H1 (cell line): ENCODE measurements around the gene PFDN1.

Experiments
- BCL11A ChIP-seq, 2 experiments: IDR thresholded peaks; one replicate each; pipeline ENCODE4 v1.6.1; 2011; ENCODE audit warnings: low read depth in 2 of 2, low read length in 2 of 2, mild to moderate bottlenecking in 2 of 2
- CHD1 ChIP-seq: IDR thresholded peaks from 2 replicates; pipeline ENCODE4 v1.6.1; 2012; ENCODE audit warnings: low read depth, low read length, improper control_type of control experiment
- GABPA ChIP-seq: IDR thresholded peaks from 2 replicates; pipeline ENCODE4 v1.6.1; 2011; ENCODE audit warnings: mild to moderate bottlenecking, low read length, moderate library complexity, borderline replicate concordance; ENCODE audit not compliant: insufficient read depth
- POLR2A ChIP-seq, 2 experiments: IDR thresholded peaks; 1 replicate in 1 of 2; 2 replicates in 1 of 2; pipeline ENCODE4 v1.6.1; 2011; ENCODE audit warnings: low read depth in 2 of 2, low read length in 2 of 2, mild to moderate bottlenecking in 2 of 2; ENCODE audit errors: control extremely low read depth in 1 of 2
- RFX5 ChIP-seq: IDR thresholded peaks from 2 replicates; pipeline ENCODE4 v1.6.1; 2011; ENCODE audit warnings: low read depth, low read length, improper control_type of control experiment, borderline replicate concordance
- RNF2 ChIP-seq: fragments of 200-900, 300-1000 bp; sonication (generic); IDR thresholded peaks from 2 replicates; pipeline ENCODE4 v1.7.1; 2016; ENCODE audit warnings: borderline replicate concordance, low read depth, mild to moderate bottlenecking, antibody characterized with exemption, low read length; ENCODE audit not compliant: poor library complexity, severe bottlenecking; ENCODE audit errors: missing control alignments
- SIN3A ChIP-seq, 2 experiments: IDR thresholded peaks in 1 of 2; conservative IDR thresholded peaks in 1 of 2; 2 replicates each; pipeline ENCODE4 v1.6.1; 2011 to 2012; ENCODE audit warnings: low read length in 2 of 2, improper control_type of control experiment in 1 of 2, low read depth in 1 of 2, mild to moderate bottlenecking in 1 of 2
- SP1 ChIP-seq: IDR thresholded peaks from 2 replicates; pipeline ENCODE4 v1.6.1; 2011; ENCODE audit warnings: low read depth, low read length
- ZNF274 ChIP-seq: IDR thresholded peaks from 2 replicates; pipeline ENCODE4 v1.7.0; 2012; ENCODE audit warnings: low read length, borderline replicate concordance; ENCODE audit errors: extremely low read depth
- TF ChIP-seq, protein P1 (sequence below), 3 experiments: IDR thresholded peaks; 1 replicate in 2 of 3; 2 replicates in 1 of 3; pipeline versions ENCODE4 v1.5.1 to v1.6.1; 2011; ENCODE audit warnings: low read length in 3 of 3, mild to moderate bottlenecking in 3 of 3, inconsistent platforms in 2 of 3, low read depth in 1 of 3, moderate library complexity in 1 of 3; ENCODE audit not compliant: insufficient read depth in 1 of 3; ENCODE audit errors: control extremely low read depth in 1 of 3
- TF ChIP-seq, protein P2 (sequence below): IDR thresholded peaks from 2 replicates; pipeline ENCODE4 v1.6.1; 2011; ENCODE audit warnings: low read length, improper control_type of control experiment

DNA sequence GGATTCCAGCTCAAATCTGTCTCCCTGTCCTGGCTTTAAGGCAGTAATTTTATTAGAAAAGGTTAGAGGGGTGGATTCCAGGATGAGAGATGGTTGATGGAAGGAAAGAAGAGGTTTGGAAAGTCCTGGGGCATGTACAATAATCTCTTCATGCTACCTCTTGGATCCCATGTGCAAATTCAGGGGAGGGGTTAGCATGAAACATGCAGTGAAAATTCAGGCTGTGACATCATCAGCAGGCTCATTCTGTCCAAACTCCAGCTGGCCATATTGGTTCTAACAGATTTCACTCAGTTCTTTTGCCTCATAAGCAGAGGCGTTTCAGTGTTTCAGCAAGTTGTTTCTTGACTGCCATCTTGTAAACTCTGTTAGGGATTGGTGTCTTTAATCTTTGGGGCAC lies 72.5 kb downstream of the PFDN1 start:
- no peak for TF ChIP-seq SP1
- no peak for TF ChIP-seq RFX5
- no peak for TF ChIP-seq GABPA
- TF ChIP-seq SIN3A (conservative IDR thresholded peaks at IDR 0.05 in 1 of 2, IDR thresholded peaks at IDR 0.05 in 1 of 2; ENCODE audit: low read depth in 1 of 2, low read length in 2 of 2) = no peak
- TF ChIP-seq, protein P1, sequence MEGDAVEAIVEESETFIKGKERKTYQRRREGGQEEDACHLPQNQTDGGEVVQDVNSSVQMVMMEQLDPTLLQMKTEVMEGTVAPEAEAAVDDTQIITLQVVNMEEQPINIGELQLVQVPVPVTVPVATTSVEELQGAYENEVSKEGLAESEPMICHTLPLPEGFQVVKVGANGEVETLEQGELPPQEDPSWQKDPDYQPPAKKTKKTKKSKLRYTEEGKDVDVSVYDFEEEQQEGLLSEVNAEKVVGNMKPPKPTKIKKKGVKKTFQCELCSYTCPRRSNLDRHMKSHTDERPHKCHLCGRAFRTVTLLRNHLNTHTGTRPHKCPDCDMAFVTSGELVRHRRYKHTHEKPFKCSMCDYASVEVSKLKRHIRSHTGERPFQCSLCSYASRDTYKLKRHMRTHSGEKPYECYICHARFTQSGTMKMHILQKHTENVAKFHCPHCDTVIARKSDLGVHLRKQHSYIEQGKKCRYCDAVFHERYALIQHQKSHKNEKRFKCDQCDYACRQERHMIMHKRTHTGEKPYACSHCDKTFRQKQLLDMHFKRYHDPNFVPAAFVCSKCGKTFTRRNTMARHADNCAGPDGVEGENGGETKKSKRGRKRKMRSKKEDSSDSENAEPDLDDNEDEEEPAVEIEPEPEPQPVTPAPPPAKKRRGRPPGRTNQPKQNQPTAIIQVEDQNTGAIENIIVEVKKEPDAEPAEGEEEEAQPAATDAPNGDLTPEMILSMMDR (IDR thresholded peaks at IDR 0.05; ENCODE audit: control extremely low read depth in 1 of 3, insufficient read depth in 1 of 3, low read depth in 1 of 3, low read length in 3 of 3) = no peak
- TF ChIP-seq POLR2A (IDR thresholded peaks at IDR 0.05; ENCODE audit: control extremely low read depth in 1 of 2, low read depth in 2 of 2, low read length in 2 of 2) = no peak
- TF ChIP-seq RNF2 = no peak
- no peak for TF ChIP-seq BCL11A (IDR thresholded peaks at IDR 0.05; ENCODE audit: low read depth in 2 of 2, low read length in 2 of 2)
- no peak for TF ChIP-seq CHD1
- TF ChIP-seq, protein P2, sequence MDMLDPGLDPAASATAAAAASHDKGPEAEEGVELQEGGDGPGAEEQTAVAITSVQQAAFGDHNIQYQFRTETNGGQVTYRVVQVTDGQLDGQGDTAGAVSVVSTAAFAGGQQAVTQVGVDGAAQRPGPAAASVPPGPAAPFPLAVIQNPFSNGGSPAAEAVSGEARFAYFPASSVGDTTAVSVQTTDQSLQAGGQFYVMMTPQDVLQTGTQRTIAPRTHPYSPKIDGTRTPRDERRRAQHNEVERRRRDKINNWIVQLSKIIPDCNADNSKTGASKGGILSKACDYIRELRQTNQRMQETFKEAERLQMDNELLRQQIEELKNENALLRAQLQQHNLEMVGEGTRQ = no peak
- no peak for TF ChIP-seq ZNF274
